Measurements from ENCODE around the gene KCNQ5. TPM values are rescaled to one million over a fixed set of nuclear protein-coding genes. Genes with fewer than 3 reads are reported as not detected.

The KCNQ5 gene
- total RNA-seq, 4 donors from 2014 or later: 0.14 to 1.2 (median 0.48) TPM; not detected in 1

GRCh38 chr6:72959821-72960220 is 338.0 kb downstream of the KCNQ5 start:
- Histone ChIP-seq H3K4me3 (no peak overlapping the region), H3K27me3 (no peaks in the 10 kb centered on the region), H3K36me3 (no peaks in the 10 kb centered on the region), H3K27ac (no peak overlapping the region), H3K9me3 (no peaks in the 10 kb centered on the region), H3K4me1 (no peaks in the 10 kb centered on the region)
- DNase-seq: no peak
- TF ChIP-seq POLR2A (IDR thresholded peaks at IDR 0.05) (no peak), EP300 (IDR thresholded peaks at IDR 0.05; ENCODE audit: low read depth) (no peak), CTCF (IDR thresholded peaks at IDR 0.05) (no peak), POLR2AphosphoS5 (IDR thresholded peaks at IDR 0.05) (no peak)
- WGBS, 2 donors (ENCODE audit: low coverage in 1 of 2): 45 to 60% methylated on average over 2 of the region's 2 CpGs
- in situ Hi-C loops (cut with MboI; ENCODE audit: low pct_ligation_motif_present in 1 of 4, low pct_unique_long_range_greater_than_20kb in 1 of 4, low sequenced_read_pairs in 3 of 4): no loop called here
- intact Hi-C loops (cut with DNase I; ENCODE audit: low total_unique reads): no loop called here

- in situ Hi-C loops (cut with MboI; ENCODE audit: low pct_ligation_motif_present in 1 of 4, low pct_unique_long_range_greater_than_20kb in 1 of 4, low sequenced_read_pairs in 3 of 4) (no loop called here), intact Hi-C loops (cut with DNase I; ENCODE audit: low total_unique reads) (no loop called here)
- no peak for TF ChIP-seq POLR2A (IDR thresholded peaks at IDR 0.05)
- TF ChIP-seq EP300 (IDR thresholded peaks at IDR 0.05; ENCODE audit: low read depth): no peak
- no peak for TF ChIP-seq CTCF (IDR thresholded peaks at IDR 0.05)
- no peak for TF ChIP-seq POLR2AphosphoS5 (IDR thresholded peaks at IDR 0.05)
- H3K27ac ChIP-seq: no peak overlapping the region
- no peak overlapping the region for H3K4me3 ChIP-seq
- H3K4me1 ChIP-seq: no peaks in the 10 kb centered on the region
- DNase-seq: no peak
- H3K27me3 ChIP-seq: no peaks in the 10 kb centered on the region
- no peaks in the 10 kb centered on the region for H3K36me3 ChIP-seq
- H3K9me3 ChIP-seq: no peaks in the 10 kb centered on the region
- 69 to 85% methylated on average over 2 of the region's 2 CpGs for WGBS, 2 donors (ENCODE audit: low coverage in 1 of 2)
These were observed 342.1 kb downstream of the KCNQ5 start for GRCh38 chr6:72963946-72964345.

- H3K27ac ChIP-seq: no peak overlapping the region
- no peak overlapping the region for H3K4me3 ChIP-seq
- no peaks in the 10 kb centered on the region for H3K36me3 ChIP-seq
- TF ChIP-seq CTCF (IDR thresholded peaks at IDR 0.05) (no peak), POLR2A (IDR thresholded peaks at IDR 0.05) (no peak), EP300 (IDR thresholded peaks at IDR 0.05; ENCODE audit: low read depth) (no peak), POLR2AphosphoS5 (IDR thresholded peaks at IDR 0.05) (no peak)
- H3K27me3 ChIP-seq: no peaks in the 10 kb centered on the region
- 33 to 80% methylated on average over 1 of the region's 1 CpG for WGBS, 2 donors (ENCODE audit: low coverage in 1 of 2)
- in situ Hi-C loops (cut with MboI; ENCODE audit: low pct_ligation_motif_present in 1 of 4, low pct_unique_long_range_greater_than_20kb in 1 of 4, low sequenced_read_pairs in 3 of 4): no loop called here
- no peaks in the 10 kb centered on the region for H3K4me1 ChIP-seq
- no peak for DNase-seq
- intact Hi-C loops (cut with DNase I; ENCODE audit: low total_unique reads): no loop called here
- no peaks in the 10 kb centered on the region for H3K9me3 ChIP-seq
These were observed 344.9 kb downstream of the KCNQ5 start for GRCh38 chr6:72966628-72967280.

GRCh38 chr6:72967329-72967728 is 345.5 kb downstream of the KCNQ5 start:
- no peak for TF ChIP-seq CTCF (IDR thresholded peaks at IDR 0.05)
- TF ChIP-seq EP300 (IDR thresholded peaks at IDR 0.05; ENCODE audit: low read depth): no peak
- in situ Hi-C loops (cut with MboI; ENCODE audit: low pct_ligation_motif_present in 1 of 4, low pct_unique_long_range_greater_than_20kb in 1 of 4, low sequenced_read_pairs in 3 of 4): no loop called here
- H3K4me1 ChIP-seq: no peaks in the 10 kb centered on the region
- WGBS, 2 donors (ENCODE audit: low coverage in 1 of 2): 79 to 81% methylated on average over 1 of the region's 1 CpG
- H3K9me3 ChIP-seq: no peaks in the 10 kb centered on the region
- no peak overlapping the region for H3K27ac ChIP-seq
- no peak for DNase-seq
- H3K36me3 ChIP-seq: no peaks in the 10 kb centered on the region
- intact Hi-C loops (cut with DNase I; ENCODE audit: low total_unique reads): no loop called here
- H3K4me3 ChIP-seq: no peak overlapping the region
- H3K27me3 ChIP-seq: no peaks in the 10 kb centered on the region

Measured in transverse colon (tissue), 4 donors.